Measurements from ENCODE around the gene PRR5L. TPM values are rescaled to one million over a fixed set of nuclear protein-coding genes. Genes with fewer than 3 reads are reported as not detected.

Gene PRR5L
- total and polyA plus RNA-seq, 2 experiments from 2014 or later, result 3.1 to 8.9 TPM

GRCh38 chr11:36447947-36448346, 151.9 kb downstream of the PRR5L start (continued):
- no peak for TF ChIP-seq REST (IDR thresholded peaks at IDR 0.05; ENCODE audit: unreplicated experiment)

GRCh38 chr11:36449561-36450096, 153.5 kb downstream of the PRR5L start:
- no peaks in the 10 kb centered on the region for H3K27me3 ChIP-seq (ENCODE audit: insufficient read depth)
- no peak overlapping the region for H3K27ac Mint-ChIP-seq
- 0 out of 2 replicates have a peak, but pooled peaks cover 5% of the 10 kb centered on the region for H3K4me1 ChIP-seq (ENCODE audit: insufficient read depth)
- H3K27ac ChIP-seq (ENCODE audit: low read depth), result no peak overlapping the region
- no peak overlapping the region for H3K4me3 Mint-ChIP-seq
- no peak overlapping the region for H2AFZ ChIP-seq
- H3K9me3 Mint-ChIP-seq, result no peaks in the 10 kb centered on the region; the same call in 2 of the 3 replicates
- ATAC-seq (no peak), DNase-seq (ENCODE audit: low spot score) (no peak)
- peaks cover 4% of the 10 kb centered on the region; the same call in 1 of the 3 replicates for H3K36me3 Mint-ChIP-seq (ENCODE audit: low read depth)
- peaks cover 3% of the 10 kb centered on the region for H3K27me3 Mint-ChIP-seq (ENCODE audit: insufficient read depth, low read depth, poor library complexity)
- H3K4me1 Mint-ChIP-seq, result peaks cover 18% of the 10 kb centered on the region; the same call in 2 of the 3 replicates
- no peaks in the 10 kb centered on the region for H3K36me3 ChIP-seq (ENCODE audit: insufficient read depth)
- H3K79me2 ChIP-seq (replicated peaks; ENCODE audit: insufficient read depth), result no peaks in the 10 kb centered on the region
- H3K9me2 ChIP-seq (ENCODE audit: insufficient read depth), result no peaks in the 10 kb centered on the region
- H4K20me1 ChIP-seq (replicated peaks; ENCODE audit: insufficient read depth), result no peaks in the 10 kb centered on the region
- no peaks in the 10 kb centered on the region for H3F3A ChIP-seq (replicated peaks; ENCODE audit: low read depth)
- no peak for TF ChIP-seq JUNB (IDR thresholded peaks at IDR 0.05; ENCODE audit: unreplicated experiment)
- no peak for TF ChIP-seq EZH2 (IDR thresholded peaks at IDR 0.05; ENCODE audit: low read depth, unreplicated experiment)
- no peak for TF ChIP-seq ETS1 (IDR thresholded peaks at IDR 0.05)
- no peak for TF ChIP-seq STAT1 (IDR thresholded peaks at IDR 0.05; ENCODE audit: unreplicated experiment)
- no peak for TF ChIP-seq ZNF114 (CRISPR knock-in tag; IDR thresholded peaks at IDR 0.05)
- no peak for TF ChIP-seq ZNF331 (CRISPR knock-in tag; IDR thresholded peaks at IDR 0.05; ENCODE audit: low read depth)
- TF ChIP-seq ZNF462 (CRISPR knock-in tag; IDR thresholded peaks at IDR 0.05), result no peak
- no peak for TF ChIP-seq POLR2AphosphoS5 (IDR thresholded peaks at IDR 0.05; ENCODE audit: low read depth)
- no peak for TF ChIP-seq NANOG (IDR thresholded peaks at IDR 0.05; ENCODE audit: borderline replicate concordance)
- H3K4me2 ChIP-seq, result no peak overlapping the region
- H3K4me3 ChIP-seq, result no peak overlapping the region

Measured in GM23338 (cell line).